NCI-H146 treated with DMSO at 0.1 percent for 48 hours (cell line): ENCODE measurements around the gene PCDH11Y.
"Not testable (repeated sequence)": the region's sequence is repeated elsewhere in the genome, so short reads cannot be mapped to it uniquely, and the experiment has no call there.

Experiments
- DNase-seq: peaks from one replicate; lab custom pipeline; 2025; ENCODE audit not compliant: unreplicated experiment; lab: John Stamatoyannopoulos, UW

The PCDH11Y gene, protein sequence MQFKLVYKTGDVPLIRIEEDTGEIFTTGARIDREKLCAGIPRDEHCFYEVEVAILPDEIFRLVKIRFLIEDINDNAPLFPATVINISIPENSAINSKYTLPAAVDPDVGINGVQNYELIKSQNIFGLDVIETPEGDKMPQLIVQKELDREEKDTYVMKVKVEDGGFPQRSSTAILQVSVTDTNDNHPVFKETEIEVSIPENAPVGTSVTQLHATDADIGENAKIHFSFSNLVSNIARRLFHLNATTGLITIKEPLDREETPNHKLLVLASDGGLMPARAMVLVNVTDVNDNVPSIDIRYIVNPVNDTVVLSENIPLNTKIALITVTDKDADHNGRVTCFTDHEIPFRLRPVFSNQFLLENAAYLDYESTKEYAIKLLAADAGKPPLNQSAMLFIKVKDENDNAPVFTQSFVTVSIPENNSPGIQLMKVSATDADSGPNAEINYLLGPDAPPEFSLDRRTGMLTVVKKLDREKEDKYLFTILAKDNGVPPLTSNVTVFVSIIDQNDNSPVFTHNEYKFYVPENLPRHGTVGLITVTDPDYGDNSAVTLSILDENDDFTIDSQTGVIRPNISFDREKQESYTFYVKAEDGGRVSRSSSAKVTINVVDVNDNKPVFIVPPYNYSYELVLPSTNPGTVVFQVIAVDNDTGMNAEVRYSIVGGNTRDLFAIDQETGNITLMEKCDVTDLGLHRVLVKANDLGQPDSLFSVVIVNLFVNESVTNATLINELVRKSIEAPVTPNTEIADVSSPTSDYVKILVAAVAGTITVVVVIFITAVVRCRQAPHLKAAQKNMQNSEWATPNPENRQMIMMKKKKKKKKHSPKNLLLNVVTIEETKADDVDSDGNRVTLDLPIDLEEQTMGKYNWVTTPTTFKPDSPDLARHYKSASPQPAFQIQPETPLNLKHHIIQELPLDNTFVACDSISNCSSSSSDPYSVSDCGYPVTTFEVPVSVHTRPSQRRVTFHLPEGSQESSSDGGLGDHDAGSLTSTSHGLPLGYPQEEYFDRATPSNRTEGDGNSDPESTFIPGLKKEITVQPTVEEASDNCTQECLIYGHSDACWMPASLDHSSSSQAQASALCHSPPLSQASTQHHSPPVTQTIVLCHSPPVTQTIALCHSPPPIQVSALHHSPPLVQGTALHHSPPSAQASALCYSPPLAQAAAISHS (N-terminal part only)

DNA sequence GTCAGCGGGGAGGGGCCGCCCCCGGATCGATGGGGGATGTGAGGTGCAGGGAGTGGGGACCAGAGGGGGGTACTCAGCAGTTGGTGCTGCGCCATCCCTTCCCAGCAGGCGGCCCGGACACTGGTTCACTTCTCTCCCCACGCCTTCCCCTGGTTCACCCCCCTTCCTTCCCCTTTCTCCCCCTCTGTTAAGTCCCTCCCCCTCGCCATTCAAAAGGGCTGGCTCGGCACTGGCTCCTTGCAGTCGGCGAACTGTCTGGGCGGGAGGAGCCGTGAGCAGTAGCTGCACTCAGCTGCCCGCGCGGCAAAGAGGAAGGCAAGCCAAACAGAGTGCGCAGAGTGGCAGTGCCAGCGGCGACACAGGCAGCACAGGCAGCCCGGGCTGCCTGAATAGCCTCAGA is at the start of gene PCDH11Y:
Gene PCDH11Y (plus strand): TSS at position 240 of the 400 bp plus-strand sequence. CDS start 56,804 bp downstream, outside the sequence.
- not testable (repeated sequence) for DNase-seq

DNA sequence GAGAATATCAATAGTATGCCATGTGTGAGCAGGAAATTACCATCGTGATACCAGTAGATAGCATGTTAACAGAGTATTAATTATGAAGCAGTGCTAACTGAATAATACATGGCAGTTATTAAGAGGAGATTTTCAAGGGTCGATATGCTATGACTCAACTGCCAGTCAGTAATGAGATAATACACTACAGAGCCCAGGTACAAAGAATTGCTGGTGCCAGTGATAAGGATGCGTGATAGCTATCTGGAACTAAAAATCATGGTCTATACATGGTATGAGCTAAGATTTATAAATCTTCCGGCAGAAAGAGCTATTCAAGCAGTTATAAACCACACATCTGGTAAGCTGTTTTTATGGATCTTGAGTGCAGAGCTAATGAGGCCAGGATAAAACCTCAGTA is 32.2 kb upstream of the PCDH11Y start:
- not testable (repeated sequence) for DNase-seq

DNA sequence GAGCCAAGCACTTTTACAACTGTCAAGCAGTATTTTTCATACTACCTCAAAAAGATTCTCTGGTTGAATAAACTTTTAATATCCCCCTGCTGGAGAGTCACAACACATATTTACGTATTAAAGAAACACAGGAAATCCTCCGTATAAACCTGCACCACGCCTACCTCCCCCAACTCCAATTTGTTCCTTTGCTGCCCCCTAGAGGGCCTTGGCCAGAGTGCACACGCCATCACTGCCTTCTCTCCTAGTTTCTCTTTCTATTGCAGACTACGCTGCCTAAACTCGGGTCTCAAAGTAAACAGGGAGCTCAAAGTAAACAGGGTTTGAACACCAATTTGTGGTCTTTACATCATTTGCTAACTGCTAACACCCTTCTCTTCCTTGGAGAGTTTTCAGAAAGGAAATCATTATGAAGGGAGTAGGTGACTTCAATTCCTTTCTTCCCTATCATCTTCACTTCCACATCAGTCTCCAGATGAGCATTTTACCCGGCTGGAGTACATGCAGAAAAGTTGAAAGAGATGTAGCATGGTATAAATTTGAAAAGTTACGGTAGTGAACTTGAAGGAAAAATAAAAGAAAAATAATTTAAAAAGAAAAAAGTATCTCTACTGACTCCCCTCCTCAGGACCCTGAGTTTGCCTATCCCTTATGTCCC is 8.2 kb upstream of the PCDH11Y start:
- DNase-seq = not testable (repeated sequence)

DNA sequence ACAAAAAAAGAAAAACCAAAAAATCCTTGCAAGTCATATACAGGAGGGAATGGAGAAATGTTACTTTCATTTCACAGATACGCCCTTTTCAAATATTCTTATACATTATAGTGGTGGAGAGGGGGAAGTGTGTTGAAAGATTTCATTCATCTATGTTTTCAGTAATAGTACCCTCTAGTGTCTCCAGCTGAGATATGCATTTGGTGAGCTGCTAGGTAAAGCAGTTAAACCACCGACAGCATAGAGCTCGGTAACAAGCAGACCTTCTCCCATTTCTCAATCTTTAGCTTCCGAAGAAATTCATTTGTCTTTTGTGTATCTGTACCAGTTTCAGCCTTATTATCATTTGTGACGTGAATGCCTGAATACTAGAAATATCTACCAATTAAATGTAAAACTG is 5.2 kb upstream of the PCDH11Y start:
- not testable (repeated sequence) for DNase-seq

DNA sequence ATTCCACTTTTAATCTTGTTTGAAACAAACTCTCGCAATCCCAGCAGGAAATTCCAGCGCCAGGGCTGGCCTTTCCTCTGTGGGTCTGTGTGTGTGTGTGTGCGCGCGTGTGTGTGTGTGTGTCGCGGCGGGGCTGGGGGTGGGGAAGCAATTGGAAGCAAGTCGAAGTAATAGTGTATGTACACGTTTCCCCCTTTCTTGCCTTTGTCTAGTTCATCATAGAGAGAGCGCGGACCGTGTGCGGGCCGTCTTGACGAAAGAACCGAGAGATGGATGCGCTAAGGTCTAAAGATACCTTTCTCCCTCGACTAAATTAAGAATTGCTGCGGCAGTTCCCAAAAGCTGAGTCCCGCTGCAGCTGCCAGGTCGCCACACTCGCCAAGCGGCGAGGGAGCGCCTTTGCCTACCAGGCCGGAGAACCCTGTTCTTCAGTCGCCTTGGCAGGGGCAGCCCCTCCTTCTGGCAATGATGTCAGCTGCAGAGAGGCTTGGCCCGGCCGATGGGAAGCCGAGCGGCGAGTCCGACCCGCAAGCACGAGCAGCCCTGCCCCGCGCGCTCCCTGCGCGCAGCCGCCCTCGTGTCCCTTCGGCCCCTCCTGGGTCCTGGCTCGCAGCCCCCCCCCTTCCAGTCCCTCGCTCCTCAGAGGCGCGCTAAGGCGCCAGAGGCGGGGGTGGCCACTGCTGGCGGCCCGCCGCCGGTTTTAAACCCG is 2.5 kb downstream of the PCDH11Y start:
- not testable (repeated sequence) for DNase-seq

DNA sequence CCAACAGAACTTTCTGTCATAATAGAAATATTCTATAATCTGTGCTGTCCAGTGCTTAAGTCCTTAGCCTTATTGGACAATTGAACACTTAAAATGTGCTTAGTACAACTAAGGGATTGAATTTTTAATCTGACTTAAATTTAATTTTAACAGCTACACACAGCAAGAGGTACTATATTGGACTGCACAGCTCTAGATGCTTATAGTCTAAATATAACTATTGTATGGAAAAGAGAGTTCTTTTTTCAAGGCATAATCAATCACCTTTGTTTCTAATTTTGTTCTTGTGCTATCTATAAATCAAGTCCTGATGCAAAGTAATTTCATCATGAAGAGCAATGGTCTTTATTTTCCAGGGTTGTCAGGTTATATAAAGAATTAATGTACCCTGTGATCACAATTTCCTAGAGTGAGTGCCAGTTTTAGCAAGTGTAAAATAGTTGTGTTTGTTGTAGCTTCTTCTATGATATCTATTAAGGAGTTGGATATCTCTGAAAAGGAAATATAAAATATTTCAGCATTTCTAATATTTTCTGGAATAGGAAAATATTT is 39.0 kb downstream of the PCDH11Y start:
- DNase-seq = not testable (repeated sequence)

DNA sequence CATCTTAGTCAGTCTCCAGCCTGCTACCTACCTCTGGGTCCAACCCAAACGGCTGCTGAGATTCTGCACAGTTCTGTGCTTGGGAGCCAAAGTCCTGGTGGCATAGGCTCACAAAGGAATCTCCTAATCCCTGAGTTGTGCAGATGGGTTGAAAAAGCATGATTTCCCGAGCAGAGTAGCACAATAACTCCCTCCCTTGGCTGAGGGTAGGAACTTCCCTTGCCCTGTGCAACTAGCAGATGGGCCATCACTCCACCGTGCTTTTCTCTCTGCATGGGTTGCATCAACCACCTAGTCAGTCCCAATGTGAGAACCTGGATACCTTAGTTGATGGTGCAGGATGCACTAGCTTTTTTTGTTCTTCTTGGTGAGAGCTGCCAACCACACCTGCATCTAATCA is 82.9 kb downstream of the PCDH11Y start:
- DNase-seq = not testable (repeated sequence)

DNA sequence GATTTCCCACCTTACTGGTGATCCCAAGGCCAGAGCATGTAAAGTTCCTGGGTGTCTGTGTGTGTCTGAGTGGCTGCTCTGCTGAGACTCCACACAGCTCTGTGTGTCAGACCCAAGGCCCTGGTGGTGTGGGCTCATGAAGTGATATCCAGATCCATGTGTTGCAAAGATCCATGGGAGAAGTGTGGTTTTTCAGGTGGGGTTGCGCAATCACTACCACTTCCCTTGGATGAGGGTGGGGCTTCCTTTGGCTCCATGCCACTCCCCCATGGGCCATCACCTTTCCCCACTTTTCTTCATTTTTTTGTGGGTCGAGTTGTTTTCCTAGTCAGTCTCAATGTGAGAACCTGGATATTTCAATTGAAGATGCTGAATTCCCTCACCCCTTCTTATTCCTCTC is 182.9 kb downstream of the PCDH11Y start:
- not testable (repeated sequence) for DNase-seq

DNA sequence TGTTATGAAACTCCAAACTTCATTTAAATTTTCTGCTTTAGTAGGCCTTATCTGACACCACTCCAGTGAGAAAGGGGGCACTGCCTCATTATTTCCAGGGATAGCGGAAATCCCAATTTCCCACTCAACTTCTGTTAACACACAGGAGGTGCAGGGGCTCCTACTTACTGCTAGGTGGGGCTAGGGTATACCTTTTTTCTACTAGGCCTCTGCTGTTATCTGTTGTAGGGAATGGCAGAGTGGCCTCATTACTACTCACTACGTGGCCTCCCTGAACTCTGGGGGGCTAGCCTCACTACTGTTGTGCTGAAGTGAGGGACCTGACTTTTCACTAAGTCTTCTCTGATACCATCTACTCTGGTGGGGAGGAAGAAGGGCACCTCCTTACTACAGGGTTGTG is 215.0 kb downstream of the PCDH11Y start:
- DNase-seq = not testable (repeated sequence)

DNA sequence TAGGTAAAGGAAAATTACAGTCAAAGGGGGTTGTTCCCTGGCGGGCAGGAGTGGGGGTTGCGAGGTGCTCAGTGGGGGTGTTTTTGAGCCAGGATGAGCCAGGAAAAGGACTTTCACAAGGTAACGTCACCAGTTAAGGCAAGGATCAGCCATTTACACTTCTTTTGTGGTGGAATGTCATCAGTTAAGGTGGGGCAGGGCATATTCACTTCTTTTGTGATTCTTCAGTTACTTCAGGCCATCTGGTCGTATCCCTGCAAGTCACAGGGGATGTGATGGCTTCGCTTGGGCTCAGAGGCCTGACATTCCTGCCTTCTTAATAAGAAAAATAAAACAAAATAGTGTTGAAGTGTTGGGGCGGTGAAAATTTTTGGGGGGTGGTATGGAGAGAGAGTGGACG is 324.8 kb downstream of the PCDH11Y start:
- not testable (repeated sequence) for DNase-seq

DNA sequence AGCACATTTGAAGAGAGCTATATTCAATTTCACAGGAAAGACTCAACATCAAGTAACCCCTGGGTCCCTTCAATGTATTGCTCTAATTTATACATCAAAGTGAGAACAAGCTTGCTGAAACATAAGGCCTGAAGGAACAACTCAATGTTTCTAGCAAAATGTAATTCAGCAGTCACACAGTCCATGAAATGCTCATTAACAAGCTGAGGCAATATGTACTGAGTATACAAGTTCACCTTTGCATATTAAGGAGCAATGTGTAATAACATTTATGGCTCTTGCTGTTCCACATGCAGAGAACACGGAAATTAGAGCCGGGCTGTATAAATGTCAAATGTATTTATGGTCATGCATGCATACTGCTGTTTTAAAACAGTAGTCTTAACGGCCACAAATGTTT is 342.1 kb downstream of the PCDH11Y start:
- not testable (repeated sequence) for DNase-seq

DNA sequence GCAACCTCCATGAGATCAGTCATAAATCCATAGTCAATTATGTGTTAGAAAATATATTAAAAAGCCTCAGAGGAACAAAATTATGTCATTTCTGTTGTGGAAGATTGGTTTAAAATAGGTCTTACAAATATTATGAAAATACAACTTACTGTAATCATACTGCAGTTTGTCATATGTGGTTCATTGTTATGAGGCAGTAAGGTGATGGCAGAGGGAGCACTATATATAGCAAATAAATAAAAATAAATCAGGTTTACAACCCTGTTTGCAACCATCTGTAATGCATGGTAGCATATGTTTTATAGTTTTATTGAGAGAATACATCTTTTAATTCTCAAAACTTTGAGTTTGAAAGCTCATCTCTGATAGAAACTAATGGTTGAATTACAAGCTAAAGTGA is 543.6 kb downstream of the PCDH11Y start:
- DNase-seq = not testable (repeated sequence)

DNA sequence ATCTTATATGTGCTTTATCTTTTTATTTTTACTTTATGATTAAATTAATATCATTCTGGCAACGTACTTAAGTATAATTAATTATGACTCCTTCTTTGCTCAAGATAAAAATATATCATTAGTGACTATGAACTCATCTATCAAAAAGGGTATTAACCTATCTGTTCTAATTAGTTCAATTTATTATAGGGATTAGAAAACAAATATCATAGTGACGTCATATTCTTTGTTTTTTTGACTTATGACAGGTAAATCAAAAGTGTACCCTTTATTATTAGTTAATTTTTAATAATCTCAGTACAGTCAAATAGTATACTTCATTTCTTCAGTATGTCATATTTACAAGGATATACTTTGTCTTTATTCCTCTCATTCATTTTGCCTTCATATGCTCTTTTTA is 638.5 kb downstream of the PCDH11Y start:
- not testable (repeated sequence) for DNase-seq

DNA sequence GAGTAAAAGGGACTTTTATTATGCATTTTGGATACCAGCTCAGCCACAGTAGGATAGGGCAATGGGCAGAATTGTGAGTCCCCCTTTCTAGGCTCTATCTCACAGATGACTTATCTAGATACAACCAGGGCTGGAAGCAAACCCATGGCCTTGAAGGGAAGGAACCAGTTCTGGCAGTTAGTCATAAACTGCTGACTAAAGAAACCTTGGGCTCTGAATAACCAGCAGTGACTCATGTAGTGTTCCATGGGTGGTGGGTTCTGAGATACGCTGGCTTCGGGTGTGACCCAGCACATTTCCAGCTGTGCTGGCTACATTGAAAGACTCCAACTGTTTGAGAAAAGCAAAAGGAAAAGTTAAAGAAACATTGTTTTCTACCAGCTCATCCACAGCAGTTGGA is 679.2 kb downstream of the PCDH11Y start:
- DNase-seq = not testable (repeated sequence)

DNA sequence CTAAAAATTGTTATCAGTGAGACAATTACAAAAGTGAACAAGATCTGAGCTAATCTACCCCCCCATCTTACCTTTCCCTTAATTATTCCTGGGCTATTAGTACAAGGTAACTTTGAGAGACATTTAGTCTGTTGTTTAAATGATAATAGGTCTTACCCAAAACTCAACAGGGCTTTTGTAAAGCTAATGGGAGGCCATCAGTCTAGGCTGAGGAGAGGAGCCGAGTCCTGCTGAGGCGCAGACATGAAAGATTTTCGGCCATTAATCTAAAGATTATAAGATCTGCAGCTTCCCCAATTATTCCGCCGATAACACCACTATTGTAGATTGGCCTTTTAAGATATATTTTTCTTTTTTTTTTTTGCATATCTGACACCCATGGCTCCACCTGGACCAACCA is 708.6 kb downstream of the PCDH11Y start:
- DNase-seq = not testable (repeated sequence)

DNA sequence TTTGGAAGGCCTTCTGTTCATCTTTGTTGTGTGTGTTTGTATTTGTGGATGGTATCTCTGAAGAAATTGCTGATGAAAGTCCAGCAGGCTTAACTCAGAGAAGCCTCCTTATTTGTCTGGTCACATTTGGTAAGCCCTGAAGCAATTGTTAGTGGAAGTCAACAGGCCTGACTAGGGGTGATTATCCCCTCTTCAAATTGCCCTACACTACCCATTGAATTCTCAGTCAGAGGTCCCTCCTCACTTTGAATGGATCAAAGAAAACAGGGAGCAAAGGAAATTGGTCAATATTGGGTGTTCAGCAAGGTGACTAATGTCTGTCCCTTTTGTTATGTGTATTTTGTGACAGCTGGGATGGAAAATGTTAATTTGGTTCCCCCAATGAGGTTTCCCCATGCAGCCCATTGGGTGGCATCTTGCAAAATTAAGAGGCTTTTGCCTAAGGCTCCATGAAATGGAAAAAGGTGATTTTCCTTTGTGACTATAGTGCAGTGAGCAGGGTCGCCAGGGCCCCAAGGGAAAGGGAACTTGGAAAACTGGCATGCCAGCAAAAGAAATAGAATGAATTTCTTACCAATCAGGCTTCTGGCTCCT is 709.8 kb downstream of the PCDH11Y start:
- DNase-seq = not testable (repeated sequence)

DNA sequence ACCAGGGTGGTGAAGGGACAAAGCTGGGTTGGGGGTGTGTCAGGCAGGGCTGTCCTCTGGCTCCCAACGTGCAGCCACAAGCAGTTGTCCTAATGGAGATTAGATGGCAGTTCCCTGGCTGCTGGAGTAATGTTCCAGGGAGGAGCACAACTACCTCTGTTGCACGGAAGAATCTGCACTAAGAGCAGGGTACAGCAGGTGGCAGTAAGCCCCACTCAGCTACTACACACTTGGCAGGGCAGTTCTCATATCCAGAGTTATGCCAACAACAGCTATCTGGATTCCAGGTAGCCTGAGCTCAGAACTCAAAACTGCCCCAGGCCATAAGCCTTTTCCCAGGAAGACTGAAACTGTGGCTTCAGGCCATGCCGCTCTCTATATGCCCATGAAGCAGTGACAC is 761.3 kb downstream of the PCDH11Y start:
- DNase-seq = not testable (repeated sequence)

DNA sequence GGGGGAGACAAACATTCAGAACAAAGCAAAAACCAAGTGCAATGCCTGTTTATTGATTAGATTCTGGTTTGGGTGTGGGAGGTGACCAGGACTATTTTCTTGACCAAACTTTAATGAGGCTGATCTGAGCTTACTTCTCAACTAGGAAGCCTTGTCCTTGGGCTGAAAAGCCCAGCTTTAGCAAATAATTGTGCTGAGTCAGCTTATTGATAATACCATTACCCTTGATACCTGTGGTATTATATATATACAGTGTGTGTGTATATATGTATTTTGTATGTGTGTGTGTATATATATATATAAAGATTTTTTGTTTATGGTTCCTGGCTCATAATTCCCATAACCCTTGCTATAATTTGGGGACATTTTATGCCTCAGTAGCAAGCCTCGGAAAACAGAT is 776.4 kb downstream of the PCDH11Y start:
- DNase-seq = not testable (repeated sequence)
